SK-N-SH (cell line): Measurements from ENCODE around the gene PA2G4. TPM values are rescaled to one million over a fixed set of nuclear protein-coding genes. Genes with fewer than 3 reads are reported as not detected.

Experiments used
- CHD2 ChIP-seq: fragments of 150-350 bp; IDR thresholded peaks from 2 replicates; pipeline ENCODE4 v1.6.1; 2018; ENCODE audit warnings: low read length; ENCODE audit not compliant: partially characterized antibody
- ELF1 ChIP-seq: IDR thresholded peaks from 2 replicates; pipeline ENCODE4 v1.4.0; 2012
- EP300 ChIP-seq, 2 experiments: IDR thresholded peaks; 2 replicates each; pipeline versions ENCODE4 v1.4.0 to v1.6.1; 2012; ENCODE audit warnings: borderline replicate concordance in 1 of 2, low read depth in 1 of 2, low read length in 1 of 2
- EZH2phosphoT487 ChIP-seq: fragments of 200-600 bp; sonication (generic); IDR thresholded peaks from 2 replicates; pipeline ENCODE4 v1.6.1; 2017; ENCODE audit warnings: low read depth, mixed run types, mild to moderate bottlenecking, antibody characterized with exemption, moderate library complexity, borderline replicate concordance
- FOXJ3 ChIP-seq: sonication (generic); formaldehyde crosslinking; IDR thresholded peaks from 2 replicates; pipeline ENCODE4 v1.5.1; 2020; ENCODE audit warnings: mild to moderate bottlenecking, missing genetic modification reagents
- JUND ChIP-seq: IDR thresholded peaks from 2 replicates; pipeline ENCODE4 v1.4.0; 2012
- MXI1 ChIP-seq: IDR thresholded peaks from 2 replicates; pipeline ENCODE4 v1.6.1; 2012; ENCODE audit warnings: mild to moderate bottlenecking, low read depth, low read length, improper control_type of control experiment
- NFIC ChIP-seq: IDR thresholded peaks from 2 replicates; pipeline ENCODE4 v1.4.0; 2012; ENCODE audit warnings: borderline replicate concordance
- RAD21 ChIP-seq: IDR thresholded peaks from 2 replicates; pipeline ENCODE4 v1.6.1; 2012; ENCODE audit warnings: mild to moderate bottlenecking, low read length
- REST ChIP-seq: IDR thresholded peaks from 2 replicates; pipeline ENCODE4 v1.6.1; 2012; ENCODE audit warnings: mild to moderate bottlenecking, low read depth, low read length, moderate library complexity
- RFX5 ChIP-seq: IDR thresholded peaks from 2 replicates; pipeline ENCODE4 v1.6.1; 2012; ENCODE audit warnings: mild to moderate bottlenecking, improper control_type of control experiment, low read length
- RXRA ChIP-seq: IDR thresholded peaks from 2 replicates; pipeline ENCODE4 v1.4.0; 2012; ENCODE audit warnings: low read depth, mild to moderate bottlenecking, borderline replicate concordance
- SIN3A ChIP-seq: IDR thresholded peaks from 2 replicates; pipeline ENCODE4 v1.6.1; 2012; ENCODE audit warnings: low read depth, mild to moderate bottlenecking, low read length, moderate library complexity, borderline replicate concordance
- USF2 ChIP-seq: fragments of 150-350 bp; IDR thresholded peaks from 2 replicates; pipeline ENCODE4 v1.6.1; 2017; ENCODE audit warnings: antibody characterized with exemption, low read length, low read depth, borderline replicate concordance
- YY1 ChIP-seq: IDR thresholded peaks from 2 replicates; pipeline ENCODE4 v1.4.0; 2012; ENCODE audit warnings: low read depth, mild to moderate bottlenecking
- polyA plus RNA-seq, 3 experiments: library from polyadenylated mRNA; depleted of rRNA; stranded (reverse); fragments of >200 nt; gene quantifications; 2 replicates each; pipeline ENCODE4 v1.2.3, GENCODE V29; 2012
- TF ChIP-seq, protein P1 (sequence below): fragments of 200-600 bp; sonication (generic); IDR thresholded peaks from 2 replicates; pipeline ENCODE4 v1.6.1; 2017; ENCODE audit warnings: antibody characterized with exemption, mild to moderate bottlenecking, moderate library complexity
- TF ChIP-seq, protein P2 (sequence below): IDR thresholded peaks from 2 replicates; pipeline ENCODE4; 2012

The PA2G4 gene
- polyA plus RNA-seq, 1 of the 3 experiments (the other 2 are of a cell fraction) = 207 TPM

DNA sequence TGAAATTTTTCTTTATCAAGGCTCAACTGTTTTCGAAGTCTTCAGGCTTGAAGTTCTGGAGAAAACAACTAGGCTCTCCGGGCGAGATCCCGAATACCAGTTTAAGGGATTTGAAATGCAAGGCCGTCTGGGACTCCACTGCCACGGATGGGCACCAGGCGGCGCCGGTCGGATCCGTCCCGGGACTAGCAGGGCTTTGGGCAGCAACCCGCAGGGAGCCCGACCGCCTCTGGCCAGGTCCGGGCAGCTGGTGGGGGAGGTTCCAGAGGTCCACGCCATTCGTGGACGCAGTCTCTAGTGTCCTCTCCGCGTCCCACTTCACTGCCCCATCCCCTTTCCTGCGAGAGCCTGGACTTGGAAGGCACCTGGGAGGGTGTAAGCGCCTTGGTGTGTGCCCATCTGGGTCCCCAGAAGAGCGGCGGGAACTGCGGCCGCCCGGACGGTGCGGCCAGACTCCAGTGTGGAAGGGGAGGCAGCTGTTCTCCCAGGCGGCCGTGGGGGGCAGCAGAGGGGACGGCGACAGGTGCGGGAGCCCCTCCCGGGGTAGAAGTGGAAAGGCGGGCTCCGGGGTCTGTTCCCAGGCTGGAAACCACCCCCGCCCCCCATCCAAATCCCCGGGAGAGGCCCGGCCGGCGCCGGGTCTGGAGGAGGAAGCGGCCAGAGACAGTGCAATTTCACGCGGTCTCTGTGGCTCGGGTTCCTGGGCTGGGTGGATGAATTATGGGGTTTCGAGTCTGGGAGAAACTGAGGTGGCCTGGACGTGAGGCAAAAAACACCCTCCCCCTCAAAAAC, 25.2 kb upstream of the PA2G4 start (continued):
- TF ChIP-seq RXRA (no peak), YY1 (no peak), REST (no peak), SIN3A (peak; percentile 13; the same call in 1 of the 2 replicates), USF2 (no peak), CHD2 (no peak), RAD21 (peak; percentile 52), EP300 (IDR thresholded peaks at IDR 0.05; ENCODE audit: borderline replicate concordance in 1 of 2, low read depth in 1 of 2, low read length in 1 of 2) (no peak), ELF1 (no peak), JUND (no peak), EZH2phosphoT487 (no peak), FOXJ3 (CRISPR knock-in tag) (no peak), NFIC (no peak), MXI1 (no peak), RFX5 (no peak)
- TF ChIP-seq, protein P1, sequence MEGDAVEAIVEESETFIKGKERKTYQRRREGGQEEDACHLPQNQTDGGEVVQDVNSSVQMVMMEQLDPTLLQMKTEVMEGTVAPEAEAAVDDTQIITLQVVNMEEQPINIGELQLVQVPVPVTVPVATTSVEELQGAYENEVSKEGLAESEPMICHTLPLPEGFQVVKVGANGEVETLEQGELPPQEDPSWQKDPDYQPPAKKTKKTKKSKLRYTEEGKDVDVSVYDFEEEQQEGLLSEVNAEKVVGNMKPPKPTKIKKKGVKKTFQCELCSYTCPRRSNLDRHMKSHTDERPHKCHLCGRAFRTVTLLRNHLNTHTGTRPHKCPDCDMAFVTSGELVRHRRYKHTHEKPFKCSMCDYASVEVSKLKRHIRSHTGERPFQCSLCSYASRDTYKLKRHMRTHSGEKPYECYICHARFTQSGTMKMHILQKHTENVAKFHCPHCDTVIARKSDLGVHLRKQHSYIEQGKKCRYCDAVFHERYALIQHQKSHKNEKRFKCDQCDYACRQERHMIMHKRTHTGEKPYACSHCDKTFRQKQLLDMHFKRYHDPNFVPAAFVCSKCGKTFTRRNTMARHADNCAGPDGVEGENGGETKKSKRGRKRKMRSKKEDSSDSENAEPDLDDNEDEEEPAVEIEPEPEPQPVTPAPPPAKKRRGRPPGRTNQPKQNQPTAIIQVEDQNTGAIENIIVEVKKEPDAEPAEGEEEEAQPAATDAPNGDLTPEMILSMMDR = peak; percentile 69
- TF ChIP-seq, protein P2, sequence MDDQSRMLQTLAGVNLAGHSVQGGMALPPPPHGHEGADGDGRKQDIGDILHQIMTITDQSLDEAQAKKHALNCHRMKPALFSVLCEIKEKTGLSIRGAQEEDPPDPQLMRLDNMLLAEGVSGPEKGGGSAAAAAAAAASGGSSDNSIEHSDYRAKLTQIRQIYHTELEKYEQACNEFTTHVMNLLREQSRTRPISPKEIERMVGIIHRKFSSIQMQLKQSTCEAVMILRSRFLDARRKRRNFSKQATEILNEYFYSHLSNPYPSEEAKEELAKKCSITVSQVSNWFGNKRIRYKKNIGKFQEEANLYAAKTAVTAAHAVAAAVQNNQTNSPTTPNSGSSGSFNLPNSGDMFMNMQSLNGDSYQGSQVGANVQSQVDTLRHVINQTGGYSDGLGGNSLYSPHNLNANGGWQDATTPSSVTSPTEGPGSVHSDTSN = no peak
